Uterus (tissue), 4 donors: ENCODE results near the gene CCDC174. TPM values are rescaled to one million over a fixed set of nuclear protein-coding genes. Genes with fewer than 3 reads are reported as not detected.

Source experiments
- DNase-seq, 2 donors: peaks; one replicate each; pipeline ENCODE4 v3.0.0-alpha.2; 2019 to 2020
- H3K27ac ChIP-seq, 2 donors: fragments of 200-600 bp; sonication (generic); 1 replicate in 1 of 2; 2 replicates in 1 of 2; pipeline ENCODE4 v1.5.1; 2016 to 2018
- H3K27me3 ChIP-seq, 2 donors: fragments of 200-600 bp; sonication (generic); one replicate each; pipeline ENCODE4 v1.5.1; 2018 to 2019; ENCODE audit warnings: control low read depth in 1 of 2
- H3K36me3 ChIP-seq, 2 donors: fragments of 200-600 bp; sonication (generic); one replicate each; pipeline ENCODE4 v1.5.1; 2019; ENCODE audit warnings: control low read depth in 1 of 2
- H3K4me1 ChIP-seq, 2 donors: fragments of 200-600 bp; sonication (generic); one replicate each; pipeline ENCODE4 v1.5.1; 2018 to 2019; ENCODE audit warnings: control low read depth in 1 of 2
- H3K4me3 ChIP-seq, 2 donors: fragments of 200-600 bp; sonication (generic); 1 replicate in 1 of 2; 2 replicates in 1 of 2; pipeline ENCODE4 v1.5.1; 2018 to 2019; ENCODE audit warnings: mild to moderate bottlenecking in 1 of 2
- H3K9me3 ChIP-seq, 2 donors: fragments of 200-600 bp; sonication (generic); one replicate each; pipeline ENCODE4 v1.5.1; 2019; ENCODE audit warnings: control low read depth in 1 of 2
- CTCF ChIP-seq, 4 experiments: fragments of 200-600 bp in 2 of 4; fragments of 450-650 bp in 2 of 4; sonication (generic) in 2 of 4; IDR thresholded peaks; one replicate each; pipeline ENCODE4 v1.5.1; 2016 to 2019; ENCODE audit warnings: antibody characterized with exemption in 4 of 4, mild to moderate bottlenecking in 2 of 4, moderate library complexity in 1 of 4
- POLR2A ChIP-seq, 2 donors: fragments of 450-650 bp; IDR thresholded peaks; one replicate each; pipeline ENCODE4 v1.6.1; 2016; ENCODE audit warnings: antibody characterized with exemption in 2 of 2, mild to moderate bottlenecking in 1 of 2, moderate library complexity in 1 of 2
- intact Hi-C: fragments of 100-400 bp; cut with DNase I; formaldehyde crosslinking; loops from one replicate; pipeline ENCODE4 v1.15.1; 2023; ENCODE audit warnings: low total_unique reads
- total RNA-seq, 4 donors: library from RNA; depleted of rRNA in 3 of 4; stranded (reverse); fragments of >200 nt in 3 of 4; gene quantifications; one replicate each; pipeline versions ENCODE4 v1.1.0 to v1.2.4, GENCODE V29; 2014 to 2023
- donor health status: DM: yes; HTN: yes; CAD: no.

Gene CCDC174
- total RNA-seq, result 10 to 100 TPM in 2 of 4 donors, 1 to 10 TPM in 2; 5.3 to 33.1 (median 14.4) TPM

- peak within 1 kb of the TSS; percentile 88 to 93 for H3K27ac ChIP-seq
- intact Hi-C loops, result no loop called here
- H3K27me3 ChIP-seq, result no peaks in the 10 kb centered on the region
- peak in 2 of 4 experiments; percentile 6 to 22 for TF ChIP-seq CTCF (IDR thresholded peaks at IDR 0.05)
- TF ChIP-seq POLR2A (IDR thresholded peaks at IDR 0.05), result peak; percentile 74 to 75
- peak within 1 kb of the TSS; percentile 71 to 85 for H3K4me3 ChIP-seq
- H3K4me1 ChIP-seq, result peaks cover 0 to 7% of the 10 kb centered on the region in 2 donors
- peak; percentile 98 for DNase-seq
- H3K36me3 ChIP-seq, result no peaks in the 10 kb centered on the region
- H3K9me3 ChIP-seq, result no peaks in the 10 kb centered on the region
Measured at GRCh38 chr3:14651440-14652251, at the start of gene CCDC174. Gene CCDC174 (plus strand): TSS chr3:14651762. CDS start chr3:14651837, 75 bp downstream.

- no peaks in the 10 kb centered on the region for H3K9me3 ChIP-seq
- peaks cover 3 to 13% of the 10 kb centered on the region in 2 donors for H3K27me3 ChIP-seq
- H3K27ac ChIP-seq, result no peak overlapping the region
- TF ChIP-seq CTCF (IDR thresholded peaks at IDR 0.05), result no peak
- no peak for TF ChIP-seq POLR2A (IDR thresholded peaks at IDR 0.05)
- peak overlapping the region in 1 of 2 donors; percentile 9 for H3K4me3 ChIP-seq
- no peak for DNase-seq
- H3K36me3 ChIP-seq, result no peaks in the 10 kb centered on the region
- intact Hi-C loops, result no loop called here
- H3K4me1 ChIP-seq, result peaks cover 0 to 9% of the 10 kb centered on the region in 2 donors
Measured at GRCh38 chr3:14602006-14602803, 49.4 kb upstream of the CCDC174 start.

DNA sequence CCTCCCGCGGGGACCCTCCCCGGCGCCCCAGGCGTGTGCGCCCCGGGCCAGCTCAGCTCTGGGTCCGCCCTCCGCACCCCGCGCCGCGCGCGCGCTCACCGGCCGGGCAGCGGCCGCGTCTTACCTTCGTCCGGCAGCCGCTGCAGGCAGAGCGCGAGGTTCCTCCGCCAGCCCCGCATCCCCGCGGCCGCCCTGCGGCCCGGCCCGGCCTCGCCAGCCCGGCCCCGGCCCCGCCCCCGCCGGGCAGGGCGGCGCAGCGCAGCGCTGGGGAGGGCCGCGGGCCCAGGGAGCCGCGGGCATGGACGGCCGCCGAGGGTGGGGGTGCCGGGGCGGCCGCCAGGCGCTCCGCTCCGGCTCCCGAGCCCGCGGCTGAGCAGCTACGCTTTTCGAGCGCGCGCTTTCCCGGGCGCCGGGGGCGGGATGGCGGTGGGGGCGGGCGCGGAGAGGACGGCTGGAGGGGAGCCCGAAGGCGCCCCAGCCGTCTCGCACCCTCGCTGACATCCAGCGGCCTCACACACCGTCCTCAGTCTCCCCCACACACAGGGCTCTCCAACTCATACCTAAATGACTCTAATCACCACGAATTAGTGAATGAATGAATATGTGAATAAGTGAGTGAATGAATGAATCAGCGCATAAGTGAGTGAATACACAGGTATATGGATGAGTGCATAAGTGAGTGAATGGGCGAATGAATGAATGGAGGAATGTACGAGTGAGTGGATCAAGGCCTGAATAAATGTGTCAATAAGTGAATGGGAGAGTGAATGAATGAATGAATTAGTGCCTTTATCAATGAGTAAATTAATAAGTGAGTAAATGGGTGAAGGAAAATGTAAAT lies 48.5 kb upstream of the CCDC174 start:
- TF ChIP-seq CTCF (IDR thresholded peaks at IDR 0.05) (no peak), POLR2A (IDR thresholded peaks at IDR 0.05) (no peak)
- DNase-seq, result no peak
- peaks cover 0 to 9% of the 10 kb centered on the region in 2 donors for H3K4me1 ChIP-seq
- H3K4me3 ChIP-seq, result peak overlapping the region in 1 of 2 donors; percentile 9
- H3K36me3 ChIP-seq, result no peaks in the 10 kb centered on the region
- intact Hi-C loops, result no loop called here
- H3K9me3 ChIP-seq, result no peaks in the 10 kb centered on the region
- H3K27ac ChIP-seq, result no peak overlapping the region
- peaks cover 3 to 13% of the 10 kb centered on the region in 2 donors for H3K27me3 ChIP-seq

GRCh38 chr3:14605067-14605466 lies 46.5 kb upstream of the CCDC174 start:
- H3K36me3 ChIP-seq, result no peaks in the 10 kb centered on the region
- intact Hi-C loops, result no loop called here
- no peak for TF ChIP-seq CTCF (IDR thresholded peaks at IDR 0.05)
- TF ChIP-seq POLR2A (IDR thresholded peaks at IDR 0.05), result no peak
- no peaks in the 10 kb centered on the region for H3K9me3 ChIP-seq
- H3K4me3 ChIP-seq, result no peak overlapping the region
- H3K27me3 ChIP-seq, result peaks cover 3 to 13% of the 10 kb centered on the region in 2 donors
- H3K27ac ChIP-seq, result no peak overlapping the region
- H3K4me1 ChIP-seq, result peaks cover 0 to 9% of the 10 kb centered on the region in 2 donors
- no peak for DNase-seq
